ENCODE results near the gene SLC6A7.
A peak's percentile ranks its signal among the peaks of the same experiment; 100 is the strongest.

The SLC6A7 gene

GRCh38 chr5:150174285-150174684 is 15.6 kb upstream of the SLC6A7 start:
- no peaks in the 10 kb centered on the region for H3K36me3 ChIP-seq (ENCODE audit: control insufficient read depth, insufficient read depth, low read length)
- H3K9ac ChIP-seq: no peak overlapping the region
- H3K4me3 ChIP-seq (ENCODE audit: low read depth, low read length): no peak overlapping the region
- H3K79me2 ChIP-seq: no peaks in the 10 kb centered on the region
- no peak overlapping the region for H3K27ac ChIP-seq
- no peaks in the 10 kb centered on the region for H3K4me1 ChIP-seq
- TF ChIP-seq CTCF (IDR thresholded peaks at IDR 0.05): no peak
- H3K4me2 ChIP-seq (ENCODE audit: low read length): no peak overlapping the region
- no peaks in the 10 kb centered on the region for H3K9me3 ChIP-seq (ENCODE audit: control insufficient read depth, low read length)
- no peaks in the 10 kb centered on the region for H3K27me3 ChIP-seq (ENCODE audit: control insufficient read depth, insufficient read depth, low read length)
- H2AFZ ChIP-seq: no peak overlapping the region

DNA sequence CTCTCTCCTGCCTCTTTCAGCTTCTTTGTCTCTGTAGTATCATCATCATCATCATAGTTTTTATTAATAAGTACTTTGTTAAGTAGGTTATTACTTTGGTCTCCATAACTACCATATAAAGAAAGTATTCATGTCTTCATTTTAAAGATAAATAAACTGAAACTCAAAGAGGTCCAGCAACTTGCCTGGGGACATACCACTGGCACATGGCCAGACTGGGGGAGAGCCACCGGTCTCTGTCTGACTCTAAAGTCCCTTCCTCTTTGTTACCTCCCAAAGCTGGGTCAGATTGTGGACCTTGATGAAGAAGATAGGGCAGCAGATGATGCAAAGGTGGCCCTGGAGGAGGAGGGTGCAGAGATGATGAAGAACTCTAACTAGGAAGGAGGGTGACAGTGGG is 14.8 kb upstream of the SLC6A7 start:
- H2AFZ ChIP-seq: no peak overlapping the region
- no peaks in the 10 kb centered on the region for H3K79me2 ChIP-seq
- H3K4me1 ChIP-seq: no peaks in the 10 kb centered on the region
- H3K4me3 ChIP-seq (ENCODE audit: low read depth, low read length): no peak overlapping the region
- no peaks in the 10 kb centered on the region for H3K27me3 ChIP-seq (ENCODE audit: control insufficient read depth, insufficient read depth, low read length)
- no peak overlapping the region for H3K4me2 ChIP-seq (ENCODE audit: low read length)
- no peak overlapping the region for H3K9ac ChIP-seq
- no peak for TF ChIP-seq CTCF (IDR thresholded peaks at IDR 0.05)
- no peaks in the 10 kb centered on the region for H3K9me3 ChIP-seq (ENCODE audit: control insufficient read depth, low read length)
- H3K36me3 ChIP-seq (ENCODE audit: control insufficient read depth, insufficient read depth, low read length): no peaks in the 10 kb centered on the region
- H3K27ac ChIP-seq: no peak overlapping the region

DNA sequence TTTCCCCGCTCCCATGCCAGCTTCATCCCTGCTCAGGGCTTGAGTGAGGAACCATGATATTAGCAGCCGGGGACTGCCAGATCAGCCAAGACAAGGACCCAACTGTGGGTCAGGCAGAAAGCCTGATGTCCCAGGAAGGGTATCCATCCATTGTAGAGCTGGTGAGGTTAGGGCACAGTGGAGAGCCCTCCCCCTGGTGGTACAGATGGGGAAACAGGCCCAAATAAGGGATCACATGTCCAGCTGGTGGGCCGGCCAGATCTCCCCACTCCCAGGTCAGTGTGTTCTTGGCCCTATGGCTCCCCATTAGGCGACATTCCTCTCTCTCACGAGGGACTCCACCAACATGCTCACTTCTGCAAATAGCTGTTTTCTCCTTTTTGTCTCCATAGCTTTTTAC is 14.3 kb upstream of the SLC6A7 start:
- H3K9me3 ChIP-seq (ENCODE audit: control insufficient read depth, low read length): no peaks in the 10 kb centered on the region
- H3K36me3 ChIP-seq (ENCODE audit: control insufficient read depth, insufficient read depth, low read length): no peaks in the 10 kb centered on the region
- H2AFZ ChIP-seq: no peak overlapping the region
- H3K79me2 ChIP-seq: no peaks in the 10 kb centered on the region
- no peak overlapping the region for H3K4me2 ChIP-seq (ENCODE audit: low read length)
- H3K27me3 ChIP-seq (ENCODE audit: control insufficient read depth, insufficient read depth, low read length): no peaks in the 10 kb centered on the region
- TF ChIP-seq CTCF (IDR thresholded peaks at IDR 0.05): peak; percentile 10
- no peak overlapping the region for H3K9ac ChIP-seq
- no peak overlapping the region for H3K27ac ChIP-seq
- H3K4me3 ChIP-seq (ENCODE audit: low read depth, low read length): no peak overlapping the region
- H3K4me1 ChIP-seq: no peaks in the 10 kb centered on the region

DNA sequence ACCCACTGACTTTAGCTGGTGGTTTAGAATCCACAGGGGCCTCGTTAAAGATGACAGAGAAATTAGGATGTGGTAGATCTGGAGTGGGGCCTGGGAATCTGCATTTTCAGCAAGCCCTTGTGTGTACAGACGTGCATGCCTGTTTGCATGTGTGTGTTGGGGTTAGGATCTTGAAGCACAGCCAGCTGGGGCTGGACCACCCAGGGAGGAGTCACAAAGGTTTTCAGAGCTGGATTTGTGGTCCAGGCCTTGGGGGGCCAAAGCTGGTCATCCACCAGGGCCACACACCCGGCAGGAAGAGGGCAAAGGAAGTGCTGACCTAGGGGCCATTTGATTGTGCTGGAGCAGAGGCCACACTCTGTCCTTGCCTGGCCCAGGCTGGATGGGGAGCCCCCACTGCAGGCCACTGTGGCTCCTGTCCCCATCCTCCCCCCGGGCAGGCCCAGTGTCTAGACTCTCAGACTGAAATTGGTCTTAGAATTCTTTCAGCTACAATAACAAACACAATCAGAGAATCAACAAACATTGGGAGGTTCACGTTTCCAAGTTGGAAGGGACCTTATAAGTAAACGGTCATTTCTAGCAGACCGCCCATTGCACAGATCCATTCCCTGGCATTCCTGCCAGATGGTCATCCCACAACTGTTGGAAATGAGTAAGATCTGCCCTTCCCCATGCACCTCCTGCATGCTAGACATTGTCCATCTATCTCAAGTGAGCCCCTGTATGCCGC is 13.0 kb upstream of the SLC6A7 start:
- H3K9ac ChIP-seq: no peak overlapping the region
- no peak for TF ChIP-seq CTCF (IDR thresholded peaks at IDR 0.05)
- no peaks in the 10 kb centered on the region for H3K27me3 ChIP-seq (ENCODE audit: control insufficient read depth, insufficient read depth, low read length)
- H3K4me3 ChIP-seq (ENCODE audit: low read depth, low read length): no peak overlapping the region
- no peaks in the 10 kb centered on the region for H3K9me3 ChIP-seq (ENCODE audit: control insufficient read depth, low read length)
- H3K4me1 ChIP-seq: no peaks in the 10 kb centered on the region
- no peak overlapping the region for H2AFZ ChIP-seq
- no peaks in the 10 kb centered on the region for H3K79me2 ChIP-seq
- no peaks in the 10 kb centered on the region for H3K36me3 ChIP-seq (ENCODE audit: control insufficient read depth, insufficient read depth, low read length)
- no peak overlapping the region for H3K27ac ChIP-seq
- H3K4me2 ChIP-seq (ENCODE audit: low read length): no peak overlapping the region

DNA sequence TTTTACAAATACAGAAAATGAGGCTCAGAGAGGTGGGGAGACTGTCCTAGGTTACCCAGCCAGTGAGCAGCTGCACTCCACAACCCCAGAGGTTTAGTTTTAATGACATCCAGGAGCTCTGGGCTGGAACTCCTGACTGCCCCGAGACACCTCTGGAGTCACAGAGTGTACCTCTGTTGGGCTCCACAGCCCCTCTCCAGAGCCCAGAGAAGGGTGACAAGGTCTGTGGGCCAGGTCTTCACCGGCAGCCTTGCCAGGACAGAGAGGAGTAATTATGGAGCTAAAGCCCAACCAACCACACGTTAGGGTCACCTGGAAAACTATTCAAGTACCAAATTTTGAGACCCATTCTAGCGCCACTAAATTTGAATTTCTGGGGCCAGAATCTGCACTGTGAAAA is 12.1 kb upstream of the SLC6A7 start:
- Histone ChIP-seq H3K27ac (no peak overlapping the region), H2AFZ (no peak overlapping the region), H3K4me1 (no peaks in the 10 kb centered on the region), H3K9ac (no peak overlapping the region), H3K4me3 (ENCODE audit: low read depth, low read length) (no peak overlapping the region), H3K4me2 (ENCODE audit: low read length) (no peak overlapping the region), H3K9me3 (ENCODE audit: control insufficient read depth, low read length) (no peaks in the 10 kb centered on the region), H3K79me2 (no peaks in the 10 kb centered on the region), H3K27me3 (ENCODE audit: control insufficient read depth, insufficient read depth, low read length) (no peaks in the 10 kb centered on the region), H3K36me3 (ENCODE audit: control insufficient read depth, insufficient read depth, low read length) (no peaks in the 10 kb centered on the region)
- TF ChIP-seq CTCF (IDR thresholded peaks at IDR 0.05): no peak

Data from parathyroid adenoma (tissue), 2 donors.